Mammary epithelial cell (primary cell): ENCODE measurements around the gene TRPM5.

Source experiments
- EZH2 ChIP-seq: IDR thresholded peaks from 2 replicates; pipeline ENCODE4 v1.6.1; 2012; ENCODE audit warnings: low read length, inconsistent platforms, borderline replicate concordance
- TF ChIP-seq, protein P1 (sequence below), 2 donors: IDR thresholded peaks in 1 of 2; conservative IDR thresholded peaks in 1 of 2; 2 replicates each; pipeline ENCODE4 v1.5.1; 2011 to 2012; ENCODE audit warnings: inconsistent platforms in 2 of 2, low read length in 2 of 2, mild to moderate bottlenecking in 2 of 2, control low read depth in 1 of 2, low read depth in 1 of 2; ENCODE audit not compliant: insufficient read depth in 1 of 2; ENCODE audit errors: extremely low read depth in 1 of 2

DNA sequence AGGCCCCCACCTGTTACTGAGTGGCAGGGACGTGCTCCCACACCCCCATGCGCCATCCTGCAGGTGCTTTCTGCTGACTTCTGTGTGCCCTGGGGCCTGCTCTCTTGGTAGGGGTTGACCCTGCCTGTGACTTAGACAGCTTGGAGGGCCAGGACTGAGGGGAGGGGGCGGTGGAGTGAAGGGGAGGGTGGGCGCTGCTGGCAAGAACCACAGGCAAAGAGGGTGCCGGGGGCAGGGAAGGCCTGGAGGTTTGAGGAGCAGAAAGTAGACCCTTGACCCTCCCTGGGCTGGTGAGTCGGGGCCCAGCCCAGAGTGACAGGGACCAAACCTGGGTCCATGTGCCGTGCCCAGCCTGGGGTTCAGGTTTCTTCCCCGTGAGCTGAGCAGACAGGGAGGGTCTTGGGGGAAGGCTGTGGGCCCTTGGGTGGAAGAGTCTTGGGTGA is 18.2 kb upstream of the TRPM5 start:
- TF ChIP-seq EZH2 = no peak
- TF ChIP-seq, protein P1, sequence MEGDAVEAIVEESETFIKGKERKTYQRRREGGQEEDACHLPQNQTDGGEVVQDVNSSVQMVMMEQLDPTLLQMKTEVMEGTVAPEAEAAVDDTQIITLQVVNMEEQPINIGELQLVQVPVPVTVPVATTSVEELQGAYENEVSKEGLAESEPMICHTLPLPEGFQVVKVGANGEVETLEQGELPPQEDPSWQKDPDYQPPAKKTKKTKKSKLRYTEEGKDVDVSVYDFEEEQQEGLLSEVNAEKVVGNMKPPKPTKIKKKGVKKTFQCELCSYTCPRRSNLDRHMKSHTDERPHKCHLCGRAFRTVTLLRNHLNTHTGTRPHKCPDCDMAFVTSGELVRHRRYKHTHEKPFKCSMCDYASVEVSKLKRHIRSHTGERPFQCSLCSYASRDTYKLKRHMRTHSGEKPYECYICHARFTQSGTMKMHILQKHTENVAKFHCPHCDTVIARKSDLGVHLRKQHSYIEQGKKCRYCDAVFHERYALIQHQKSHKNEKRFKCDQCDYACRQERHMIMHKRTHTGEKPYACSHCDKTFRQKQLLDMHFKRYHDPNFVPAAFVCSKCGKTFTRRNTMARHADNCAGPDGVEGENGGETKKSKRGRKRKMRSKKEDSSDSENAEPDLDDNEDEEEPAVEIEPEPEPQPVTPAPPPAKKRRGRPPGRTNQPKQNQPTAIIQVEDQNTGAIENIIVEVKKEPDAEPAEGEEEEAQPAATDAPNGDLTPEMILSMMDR (conservative IDR thresholded peaks at IDR 0.05 in 1 of 2, IDR thresholded peaks at IDR 0.05 in 1 of 2; ENCODE audit: extremely low read depth in 1 of 2, insufficient read depth in 1 of 2, low read depth in 1 of 2, low read length in 2 of 2) = no peak
